Muscle layer of duodenum (tissue), 2 donors: Measurements from ENCODE around the gene NOXRED1.

Experiments
- H3K27ac ChIP-seq: one replicate; pipeline ENCODE4 v1.7.0; 2013; ENCODE audit warnings: mild to moderate bottlenecking, low read length
- H3K27me3 ChIP-seq: one replicate; pipeline ENCODE4 v1.7.0; 2013; ENCODE audit warnings: low read depth, mild to moderate bottlenecking, control low read depth, low read length
- H3K36me3 ChIP-seq, 2 donors: one replicate each; pipeline ENCODE4 v1.7.0; 2013; ENCODE audit warnings: low read length in 2 of 2, control low read depth in 1 of 2, mild to moderate bottlenecking in 1 of 2; ENCODE audit not compliant: insufficient read depth in 2 of 2, control insufficient read depth in 1 of 2
- H3K4me1 ChIP-seq, 2 donors: one replicate each; pipeline ENCODE4 v1.7.0; 2013; ENCODE audit warnings: low read length in 2 of 2, mild to moderate bottlenecking in 2 of 2, control low read depth in 1 of 2, moderate library complexity in 1 of 2; ENCODE audit not compliant: insufficient read depth in 2 of 2, control insufficient read depth in 1 of 2
- H3K4me3 ChIP-seq, 2 donors: one replicate each; pipeline ENCODE4 v1.7.0; 2013; ENCODE audit warnings: low read length in 2 of 2, low read depth in 1 of 2, mild to moderate bottlenecking in 1 of 2
- H3K9me3 ChIP-seq, 2 donors: one replicate each; pipeline ENCODE4 v1.7.0; 2013; ENCODE audit warnings: low read length in 2 of 2, control low read depth in 1 of 2, mild to moderate bottlenecking in 1 of 2; ENCODE audit not compliant: control insufficient read depth in 1 of 2
- donor health status: healthy.

The NOXRED1 gene

DNA sequence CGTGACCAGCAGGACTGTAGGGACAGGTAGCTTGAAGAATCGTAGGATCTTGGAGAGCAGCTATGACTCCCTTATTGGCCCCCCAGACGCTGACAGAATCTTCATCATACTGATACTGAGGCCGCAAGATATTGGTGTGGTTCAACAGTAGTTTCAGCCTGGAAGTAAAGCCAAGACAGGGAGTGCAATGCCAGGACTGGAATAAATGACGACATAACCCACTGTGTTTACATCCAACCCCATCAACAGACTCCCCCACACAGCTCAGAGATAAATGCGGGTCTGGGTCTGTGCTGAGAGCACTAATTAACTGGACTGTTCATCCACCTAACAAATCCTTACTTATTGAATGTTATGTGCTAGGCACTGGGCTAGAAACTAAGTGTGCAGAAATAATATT lies 16.6 kb downstream of the NOXRED1 start:
- Histone ChIP-seq H3K27ac (no peak overlapping the region), H3K27me3 (no peaks in the 10 kb centered on the region), H3K4me3 (no peak overlapping the region), H3K4me1 (no peaks in the 10 kb centered on the region), H3K9me3 (no peaks in the 10 kb centered on the region), H3K36me3 (no peaks in the 10 kb centered on the region)

DNA sequence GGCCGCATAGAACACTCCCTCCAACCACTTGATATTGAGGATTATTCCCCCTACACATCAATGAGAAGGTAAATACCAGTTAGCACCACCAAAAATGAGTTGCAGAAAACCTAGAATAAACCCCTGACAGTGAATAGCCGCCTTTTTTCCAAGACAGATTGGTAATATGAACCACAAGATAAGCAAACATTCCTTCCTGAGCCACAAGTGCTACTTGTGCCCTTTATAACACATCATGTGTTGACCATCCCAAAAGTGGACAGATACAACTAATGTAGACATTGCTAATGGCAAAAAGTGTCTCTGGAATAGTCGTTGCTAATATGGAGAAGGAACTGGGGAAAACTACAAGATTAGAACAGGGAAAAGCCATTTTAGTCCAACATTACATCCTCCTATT lies 17.2 kb downstream of the NOXRED1 start:
- Histone ChIP-seq H3K4me1 (no peaks in the 10 kb centered on the region), H3K9me3 (no peaks in the 10 kb centered on the region), H3K27me3 (no peaks in the 10 kb centered on the region), H3K36me3 (no peaks in the 10 kb centered on the region), H3K4me3 (no peak overlapping the region), H3K27ac (no peak overlapping the region)

DNA sequence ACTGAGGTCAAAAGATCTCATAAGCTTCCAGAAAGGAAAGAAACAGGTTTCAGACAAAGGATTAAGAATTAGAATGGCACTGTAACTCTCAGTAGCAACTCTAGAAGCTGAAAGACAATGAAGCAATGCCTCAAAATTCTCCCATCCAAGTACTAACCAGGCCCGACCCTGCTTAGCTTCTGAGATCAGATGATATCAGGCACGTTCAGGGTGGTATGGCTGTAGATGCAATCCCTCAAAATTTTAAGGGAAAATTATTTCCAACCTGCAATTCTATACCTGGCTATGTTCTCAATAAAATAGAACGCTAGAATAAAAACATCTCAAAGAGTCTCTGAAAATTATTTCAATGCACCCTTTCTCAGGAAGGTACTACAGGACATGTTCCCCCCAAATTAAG lies 19.6 kb downstream of the NOXRED1 start:
- Histone ChIP-seq H3K4me3 (no peak overlapping the region), H3K36me3 (no peaks in the 10 kb centered on the region), H3K4me1 (no peaks in the 10 kb centered on the region), H3K9me3 (no peaks in the 10 kb centered on the region), H3K27me3 (no peaks in the 10 kb centered on the region), H3K27ac (no peak overlapping the region)

DNA sequence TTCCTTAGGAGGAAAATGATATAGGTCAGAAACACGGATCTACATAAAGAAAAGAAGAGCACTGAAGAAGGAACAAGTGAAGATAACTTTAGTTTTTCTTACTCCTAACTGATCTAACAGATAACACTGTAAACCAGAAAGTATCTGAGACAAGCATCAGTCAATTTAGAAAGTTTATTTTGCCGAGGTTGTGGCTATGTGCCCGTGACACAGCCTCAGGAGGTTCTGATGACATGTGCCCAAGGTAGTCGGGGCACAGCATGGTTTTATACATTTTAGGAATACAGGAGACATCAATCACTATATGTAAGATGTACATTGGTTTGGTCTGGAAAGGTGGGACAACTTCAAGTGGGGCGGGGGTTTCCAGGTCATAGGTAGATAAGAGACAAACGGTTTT lies 23.1 kb downstream of the NOXRED1 start:
- Histone ChIP-seq H3K27ac (no peak overlapping the region), H3K36me3 (no peaks in the 10 kb centered on the region), H3K4me3 (no peak overlapping the region), H3K9me3 (no peaks in the 10 kb centered on the region), H3K27me3 (no peaks in the 10 kb centered on the region), H3K4me1 (no peaks in the 10 kb centered on the region)

DNA sequence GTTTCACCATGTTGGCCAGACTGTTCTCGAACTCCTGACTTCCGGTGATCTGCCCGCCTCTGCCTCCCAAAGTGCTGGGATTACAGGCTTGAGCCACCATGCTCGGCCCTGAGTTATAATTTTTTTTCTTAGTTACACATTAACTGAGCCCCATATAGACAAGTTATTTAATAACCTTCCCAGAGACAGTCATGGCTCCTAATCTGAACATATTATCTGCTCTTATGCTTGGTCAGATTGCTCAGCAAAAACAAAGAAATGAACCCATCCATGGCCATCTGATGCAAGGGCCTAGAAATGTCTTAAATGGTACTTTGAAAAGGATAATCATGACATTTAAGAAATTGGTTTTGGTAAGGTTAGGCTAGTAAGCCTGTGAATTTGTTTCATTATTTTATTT lies 33.1 kb downstream of the NOXRED1 start:
- Histone ChIP-seq H3K27me3 (no peaks in the 10 kb centered on the region), H3K36me3 (no peaks in the 10 kb centered on the region), H3K4me3 (no peak overlapping the region), H3K9me3 (no peaks in the 10 kb centered on the region), H3K27ac (no peak overlapping the region), H3K4me1 (no peaks in the 10 kb centered on the region)

DNA sequence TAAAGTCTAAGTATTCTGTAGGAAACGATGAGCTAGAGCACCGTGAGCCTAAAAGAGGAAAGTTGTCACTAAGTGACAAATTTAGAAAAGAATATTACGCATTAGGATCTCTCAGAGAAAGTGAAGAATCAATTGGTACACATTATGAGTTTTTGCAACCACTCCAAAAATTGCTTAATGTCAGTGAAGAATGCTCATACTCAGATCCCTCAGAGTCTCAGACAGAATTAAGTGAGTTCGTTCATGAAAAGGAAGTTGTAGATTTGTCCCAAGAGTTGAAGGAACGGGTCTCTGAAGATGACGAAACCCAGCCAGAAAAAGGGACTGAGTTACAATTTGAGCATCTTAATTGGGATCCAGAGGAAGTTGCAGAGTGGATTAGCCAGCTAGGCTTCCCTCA lies 44.6 kb downstream of the NOXRED1 start:
- Histone ChIP-seq H3K27ac (no peak overlapping the region), H3K4me1 (peaks cover 7 to 14% of the 10 kb centered on the region in 2 donors), H3K9me3 (no peaks in the 10 kb centered on the region), H3K4me3 (no peak overlapping the region), H3K36me3 (peaks cover 0 to 3% of the 10 kb centered on the region in 2 donors), H3K27me3 (no peaks in the 10 kb centered on the region)

DNA sequence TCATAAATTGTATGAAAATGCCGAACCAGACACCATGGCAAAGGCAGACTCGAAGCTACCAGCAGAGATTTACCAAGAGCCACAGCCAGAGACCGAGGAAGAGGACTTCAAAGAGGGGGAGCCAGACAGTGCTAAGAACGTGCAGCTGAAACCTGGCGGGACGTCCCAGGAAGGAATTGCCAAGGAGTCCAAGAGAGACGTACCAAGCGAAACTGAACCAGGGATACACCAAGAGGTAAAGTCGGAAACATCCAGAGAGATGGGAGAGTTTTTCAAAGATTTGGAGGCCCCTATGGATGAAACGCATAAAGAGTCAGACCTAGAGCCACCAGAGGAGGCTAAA lies 45.9 kb downstream of the NOXRED1 start:
- Histone ChIP-seq H3K27me3 (no peaks in the 10 kb centered on the region), H3K9me3 (no peaks in the 10 kb centered on the region), H3K4me1 (peaks cover 7 to 14% of the 10 kb centered on the region in 2 donors), H3K36me3 (peaks cover 0 to 3% of the 10 kb centered on the region in 2 donors), H3K4me3 (peak overlapping the region; percentile 92 to 98), H3K27ac (no peak overlapping the region)

DNA sequence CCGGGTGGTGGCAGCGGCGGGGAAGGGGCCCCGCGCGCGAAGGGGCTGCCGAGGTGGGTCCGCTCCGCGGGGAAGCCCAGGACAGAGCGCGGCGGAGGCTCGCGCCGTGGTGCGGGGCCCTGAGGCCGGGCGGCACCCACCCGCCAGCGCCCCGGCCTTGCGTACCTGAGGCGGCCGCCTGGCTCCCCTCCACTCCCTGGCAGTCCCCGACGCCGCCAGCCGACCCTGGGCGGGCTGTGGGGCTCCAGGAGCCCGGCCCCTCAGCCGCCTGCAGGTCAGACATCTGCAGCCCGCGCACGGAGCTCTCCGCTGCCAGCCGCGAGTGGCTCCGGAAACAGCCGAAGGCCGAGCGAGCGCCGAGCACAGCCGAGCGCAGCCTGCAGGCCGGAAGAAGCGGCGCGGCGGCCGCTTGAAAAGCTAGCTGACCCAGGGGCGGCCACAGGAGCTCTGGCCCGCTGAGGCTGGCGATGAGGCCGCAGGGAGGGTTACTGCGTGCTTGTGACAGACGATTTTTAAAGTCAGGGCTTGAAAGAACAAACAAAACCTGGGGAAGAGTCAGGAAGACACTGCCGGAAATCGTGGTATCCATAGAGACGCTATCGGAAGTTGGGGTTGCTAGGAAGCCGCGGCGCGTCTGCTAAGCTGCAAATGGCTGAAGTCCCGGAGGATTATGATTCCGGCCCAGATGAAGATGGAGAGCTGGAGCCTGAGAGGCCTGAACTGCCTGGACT lies 46.4 kb downstream of the NOXRED1 start, which contains the start of the genes SAMD15 and TMED8:
Gene SAMD15 (plus strand): TSS at position 609 of the 731 bp plus-strand sequence. CDS start 40 bp downstream, at position 649.
Gene TMED8 (minus strand): TSS at position 324 of the 731 bp plus-strand sequence. CDS start 41 bp downstream, at position 283.
- H3K36me3 ChIP-seq = peaks cover 0 to 3% of the 10 kb centered on the region in 2 donors
- no peaks in the 10 kb centered on the region for H3K27me3 ChIP-seq
- H3K4me1 ChIP-seq = peaks cover 7 to 14% of the 10 kb centered on the region in 2 donors
- peak within 1 kb of the TSS; percentile 92 to 98 for H3K4me3 ChIP-seq
- no peaks in the 10 kb centered on the region for H3K9me3 ChIP-seq
- H3K27ac ChIP-seq = peak within 1 kb of the TSS; percentile 68

DNA sequence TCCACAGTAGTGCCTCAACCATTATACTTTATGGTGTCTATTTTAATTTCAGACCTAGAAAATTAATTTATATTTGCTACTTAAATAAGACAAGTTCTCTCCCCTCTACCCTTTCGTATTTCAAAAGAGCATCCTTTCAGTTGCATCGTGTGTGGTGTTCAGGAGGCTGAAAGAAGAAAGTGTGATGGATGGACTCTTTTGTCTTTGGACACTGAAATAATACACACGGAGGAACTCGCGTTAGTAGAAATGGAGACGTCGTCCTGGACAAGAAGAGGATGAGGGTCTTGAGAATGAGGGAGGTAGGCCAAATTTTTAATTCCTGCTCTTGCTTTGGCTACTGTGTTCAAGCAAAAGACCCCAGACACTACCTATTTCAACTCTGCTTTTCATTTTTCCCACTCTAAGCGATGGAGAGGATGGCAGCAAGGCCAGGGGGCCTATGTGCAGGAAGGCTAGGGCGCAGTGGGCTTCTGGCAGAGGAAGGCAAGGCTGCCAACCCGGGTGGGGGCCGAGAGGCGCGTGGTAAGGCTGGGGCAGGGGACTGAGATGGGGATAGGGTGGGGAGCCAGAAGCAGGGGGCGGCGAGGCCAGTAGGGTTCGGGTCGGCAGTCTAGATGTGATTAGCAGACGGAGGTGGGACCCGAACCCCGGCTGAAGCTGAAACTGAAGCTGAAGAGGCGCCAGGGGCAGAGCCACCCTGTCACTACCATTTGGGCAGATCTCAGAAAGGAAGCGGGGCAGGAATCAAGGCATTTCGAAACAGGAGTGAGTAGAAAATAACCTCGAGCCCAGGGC lies 47.2 kb downstream of the NOXRED1 start:
- Histone ChIP-seq H3K36me3 (peaks cover 0 to 3% of the 10 kb centered on the region in 2 donors), H3K4me1 (peaks cover 7 to 14% of the 10 kb centered on the region in 2 donors), H3K27me3 (no peaks in the 10 kb centered on the region), H3K9me3 (no peaks in the 10 kb centered on the region), H3K27ac (peak overlapping the region; percentile 45), H3K4me3 (peak overlapping the region; percentile 92 to 98)

DNA sequence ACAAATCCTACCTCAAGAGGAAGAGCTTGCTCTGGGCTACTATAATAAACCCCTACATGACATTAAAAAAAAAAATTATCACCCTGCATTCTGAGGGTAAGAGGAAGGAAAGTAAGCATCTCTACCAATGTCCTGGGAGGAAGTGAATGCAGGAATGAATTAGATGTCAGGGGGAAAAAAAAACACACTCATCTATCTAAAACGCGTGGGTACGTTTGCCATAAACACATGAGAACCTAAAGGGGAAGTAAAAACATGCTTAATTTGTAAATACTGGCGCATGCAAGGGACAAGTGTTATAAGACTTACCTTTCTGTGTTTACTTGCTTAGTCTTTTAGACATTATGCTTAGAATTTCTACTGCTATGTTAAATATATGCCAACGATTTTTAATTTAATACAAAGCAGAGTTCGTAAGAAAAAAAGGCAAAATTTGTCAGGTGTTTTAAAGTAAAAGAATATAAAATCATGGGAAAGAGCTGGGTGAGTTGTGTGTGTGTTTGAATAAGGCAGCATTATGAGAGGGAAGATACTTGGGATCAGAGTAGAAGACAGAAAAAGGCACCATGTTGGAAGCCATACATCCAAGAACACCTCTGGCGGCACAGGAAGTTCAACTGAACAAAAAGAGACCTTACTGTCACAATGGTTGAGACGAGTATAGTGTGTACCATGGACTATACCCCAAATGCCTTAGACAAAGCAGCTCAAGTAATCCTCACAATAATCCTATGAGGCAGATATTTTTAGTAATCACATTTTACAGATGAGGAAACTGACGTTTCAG lies 48.0 kb downstream of the NOXRED1 start:
- Histone ChIP-seq H3K4me3 (peak overlapping the region in 1 of 2 donors; percentile 92), H3K27ac (no peak overlapping the region), H3K9me3 (no peaks in the 10 kb centered on the region), H3K27me3 (no peaks in the 10 kb centered on the region), H3K36me3 (peaks cover 0 to 3% of the 10 kb centered on the region in 2 donors), H3K4me1 (peaks cover 7 to 14% of the 10 kb centered on the region in 2 donors)

DNA sequence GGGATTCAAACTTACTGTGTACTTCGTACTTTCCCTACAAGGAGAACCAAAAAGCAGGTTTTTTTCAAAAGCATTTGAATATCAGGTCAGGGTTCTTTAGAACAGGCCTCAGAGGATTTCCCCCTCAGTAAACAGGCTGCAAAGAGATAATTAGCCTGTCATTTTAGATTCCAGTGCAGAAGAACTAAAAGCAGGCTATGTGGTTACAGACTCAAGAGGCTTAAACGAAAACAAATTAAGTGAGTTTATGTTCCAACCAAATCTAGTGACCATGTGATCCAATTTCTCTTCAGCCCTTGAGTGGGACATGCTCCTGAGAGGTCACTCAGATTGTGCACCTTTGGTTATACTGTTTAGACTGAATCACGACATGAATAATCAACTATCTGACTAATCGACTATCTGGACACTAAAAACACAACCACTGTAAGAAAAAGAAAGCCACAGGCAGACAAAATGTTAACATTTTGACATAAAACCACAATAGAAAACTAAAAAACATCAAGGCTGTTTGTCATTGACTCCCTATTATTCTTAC lies 51.0 kb downstream of the NOXRED1 start:
- Histone ChIP-seq H3K36me3 (peaks cover 0 to 3% of the 10 kb centered on the region in 2 donors), H3K9me3 (no peaks in the 10 kb centered on the region), H3K27ac (no peak overlapping the region), H3K4me1 (peaks cover 7 to 10% of the 10 kb centered on the region in 2 donors), H3K27me3 (no peaks in the 10 kb centered on the region), H3K4me3 (no peak overlapping the region)
